Neural crest cell (in vitro differentiated cells): ENCODE measurements around the gene RELN. TPM values are rescaled to one million over a fixed set of nuclear protein-coding genes. Genes with fewer than 3 reads are reported as not detected.

Experiments
- DNase-seq: peaks from one replicate; pipeline ENCODE4 v3.0.0; 2021; ENCODE audit warnings: low read depth, mixed read lengths, low spot score
- H3K27ac Mint-ChIP-seq: one replicate; pipeline ENCODE4 v1.8.0; 2021; ENCODE audit warnings: mild to moderate bottlenecking, mixed read lengths; ENCODE audit not compliant: unreplicated experiment
- H3K27me3 Mint-ChIP-seq: 2 replicates; pipeline ENCODE4 v1.8.0; 2021; ENCODE audit warnings: low read depth, mild to moderate bottlenecking, mixed read lengths
- H3K36me3 Mint-ChIP-seq: 2 replicates; pipeline ENCODE4 v1.8.0; 2021; ENCODE audit warnings: low read depth, mild to moderate bottlenecking, mixed read lengths
- H3K4me1 Mint-ChIP-seq: 2 replicates; pipeline ENCODE4 v1.8.0; 2021; ENCODE audit warnings: mixed read lengths
- H3K4me3 Mint-ChIP-seq: one replicate; pipeline ENCODE4 v1.8.0; 2021; ENCODE audit warnings: mild to moderate bottlenecking, mixed read lengths
- H3K9me3 Mint-ChIP-seq: 2 replicates; pipeline ENCODE4 v1.8.0; 2021; ENCODE audit warnings: mixed read lengths
- total RNA-seq: library from RNA; stranded (reverse); gene quantifications from 2 replicates; pipeline ENCODE4 v1.2.1, GENCODE V29; 2021
- TF ChIP-seq, protein P1 (sequence below): fragments of 200-600 bp; sonication (generic); conservative IDR thresholded peaks from 2 replicates; pipeline ENCODE4 v1.5.0; 2021; ENCODE audit warnings: antibody characterized with exemption, mild to moderate bottlenecking

RELN gene
- total RNA-seq, 1 donor from 2014 or later = 0.02 TPM

GRCh38 chr7:103711413-103711812 lies 278.0 kb downstream of the RELN start:
- no peaks in the 10 kb centered on the region for H3K4me1 Mint-ChIP-seq
- TF ChIP-seq, protein P1, sequence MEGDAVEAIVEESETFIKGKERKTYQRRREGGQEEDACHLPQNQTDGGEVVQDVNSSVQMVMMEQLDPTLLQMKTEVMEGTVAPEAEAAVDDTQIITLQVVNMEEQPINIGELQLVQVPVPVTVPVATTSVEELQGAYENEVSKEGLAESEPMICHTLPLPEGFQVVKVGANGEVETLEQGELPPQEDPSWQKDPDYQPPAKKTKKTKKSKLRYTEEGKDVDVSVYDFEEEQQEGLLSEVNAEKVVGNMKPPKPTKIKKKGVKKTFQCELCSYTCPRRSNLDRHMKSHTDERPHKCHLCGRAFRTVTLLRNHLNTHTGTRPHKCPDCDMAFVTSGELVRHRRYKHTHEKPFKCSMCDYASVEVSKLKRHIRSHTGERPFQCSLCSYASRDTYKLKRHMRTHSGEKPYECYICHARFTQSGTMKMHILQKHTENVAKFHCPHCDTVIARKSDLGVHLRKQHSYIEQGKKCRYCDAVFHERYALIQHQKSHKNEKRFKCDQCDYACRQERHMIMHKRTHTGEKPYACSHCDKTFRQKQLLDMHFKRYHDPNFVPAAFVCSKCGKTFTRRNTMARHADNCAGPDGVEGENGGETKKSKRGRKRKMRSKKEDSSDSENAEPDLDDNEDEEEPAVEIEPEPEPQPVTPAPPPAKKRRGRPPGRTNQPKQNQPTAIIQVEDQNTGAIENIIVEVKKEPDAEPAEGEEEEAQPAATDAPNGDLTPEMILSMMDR = no peak
- peaks cover 55% of the 10 kb centered on the region for H3K27me3 Mint-ChIP-seq
- H3K4me3 Mint-ChIP-seq = no peak overlapping the region
- no peaks in the 10 kb centered on the region for H3K9me3 Mint-ChIP-seq
- H3K36me3 Mint-ChIP-seq = no peaks in the 10 kb centered on the region
- no peak for DNase-seq
- H3K27ac Mint-ChIP-seq = no peak overlapping the region

GRCh38 chr7:103710247-103710646 lies 279.2 kb downstream of the RELN start:
- no peak overlapping the region for H3K4me3 Mint-ChIP-seq
- H3K4me1 Mint-ChIP-seq = no peaks in the 10 kb centered on the region
- no peak overlapping the region for H3K27ac Mint-ChIP-seq
- no peaks in the 10 kb centered on the region for H3K36me3 Mint-ChIP-seq
- no peak for DNase-seq
- H3K9me3 Mint-ChIP-seq = no peaks in the 10 kb centered on the region
- TF ChIP-seq, protein P1 = no peak
- peaks cover 47% of the 10 kb centered on the region for H3K27me3 Mint-ChIP-seq

DNA sequence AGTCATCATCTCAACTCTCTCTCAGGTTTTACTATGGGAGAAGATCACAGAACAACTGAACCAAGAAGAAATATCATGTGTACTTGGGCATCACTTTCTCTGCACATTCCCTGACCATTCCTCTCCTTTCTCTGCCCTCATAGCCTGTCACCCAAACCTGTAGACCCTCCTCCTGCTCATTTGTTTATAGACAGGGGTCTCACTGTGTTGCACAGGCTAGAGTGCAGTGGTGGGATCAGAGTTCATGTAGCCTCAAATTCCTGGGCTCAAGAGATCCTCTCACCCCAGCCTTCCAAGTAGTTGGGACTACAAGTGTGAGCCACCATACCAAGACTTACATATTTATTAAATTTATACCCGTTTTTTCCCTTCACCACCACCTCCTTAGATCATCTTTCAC lies 282.7 kb downstream of the RELN start:
- H3K4me3 Mint-ChIP-seq = no peak overlapping the region
- H3K4me1 Mint-ChIP-seq = no peaks in the 10 kb centered on the region
- no peaks in the 10 kb centered on the region for H3K9me3 Mint-ChIP-seq
- peaks cover 53% of the 10 kb centered on the region for H3K27me3 Mint-ChIP-seq
- TF ChIP-seq, protein P1 = no peak
- H3K27ac Mint-ChIP-seq = no peak overlapping the region
- no peak for DNase-seq
- no peaks in the 10 kb centered on the region for H3K36me3 Mint-ChIP-seq

DNA sequence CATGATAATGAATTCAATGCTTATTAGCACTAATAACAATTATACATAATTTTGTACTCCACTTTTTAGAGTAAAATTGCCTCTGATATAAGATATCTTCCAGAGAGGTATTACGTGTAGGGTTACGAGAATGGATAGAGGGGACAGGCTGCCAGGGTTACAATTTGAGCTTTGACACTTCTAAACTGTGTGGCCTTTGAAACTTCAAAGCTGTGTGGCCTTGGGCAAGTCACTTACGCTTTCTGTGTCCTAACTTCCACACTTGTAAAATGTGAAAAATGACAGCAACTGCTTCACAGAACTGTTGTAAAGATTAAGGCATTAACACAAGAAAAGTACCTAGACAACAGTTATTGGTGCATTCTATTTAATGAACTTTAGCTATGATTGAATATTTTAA lies 283.9 kb downstream of the RELN start:
- H3K27ac Mint-ChIP-seq = no peak overlapping the region
- no peaks in the 10 kb centered on the region for H3K36me3 Mint-ChIP-seq
- H3K9me3 Mint-ChIP-seq = no peaks in the 10 kb centered on the region
- H3K27me3 Mint-ChIP-seq = peaks cover 54% of the 10 kb centered on the region
- no peaks in the 10 kb centered on the region for H3K4me1 Mint-ChIP-seq
- TF ChIP-seq, protein P1 = no peak
- DNase-seq = no peak
- no peak overlapping the region for H3K4me3 Mint-ChIP-seq

DNA sequence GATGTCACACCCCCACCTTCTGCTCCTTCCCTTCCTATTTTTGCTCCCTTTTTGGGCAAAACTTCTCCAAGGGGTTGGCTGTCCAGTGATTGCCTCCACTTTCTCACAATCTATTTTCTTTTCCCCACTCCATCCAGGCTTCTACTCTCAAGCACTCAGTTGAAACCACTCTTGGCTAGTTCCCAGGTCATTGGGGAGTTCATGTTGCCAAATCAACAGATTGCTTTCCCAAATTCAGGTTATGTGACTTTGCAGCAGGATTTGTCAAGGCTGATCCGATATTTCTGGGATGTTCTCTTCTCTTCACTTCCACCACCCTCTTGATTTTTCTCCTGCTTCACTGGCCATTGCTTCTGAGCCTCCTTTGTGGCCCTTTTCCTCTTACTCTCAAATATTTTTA lies 284.8 kb downstream of the RELN start:
- TF ChIP-seq, protein P1 = no peak
- Mint-ChIP-seq H3K27me3 (peaks cover 49% of the 10 kb centered on the region), H3K9me3 (no peaks in the 10 kb centered on the region), H3K36me3 (no peaks in the 10 kb centered on the region), H3K4me1 (no peaks in the 10 kb centered on the region), H3K4me3 (no peak overlapping the region), H3K27ac (no peak overlapping the region)
- DNase-seq = no peak

DNA sequence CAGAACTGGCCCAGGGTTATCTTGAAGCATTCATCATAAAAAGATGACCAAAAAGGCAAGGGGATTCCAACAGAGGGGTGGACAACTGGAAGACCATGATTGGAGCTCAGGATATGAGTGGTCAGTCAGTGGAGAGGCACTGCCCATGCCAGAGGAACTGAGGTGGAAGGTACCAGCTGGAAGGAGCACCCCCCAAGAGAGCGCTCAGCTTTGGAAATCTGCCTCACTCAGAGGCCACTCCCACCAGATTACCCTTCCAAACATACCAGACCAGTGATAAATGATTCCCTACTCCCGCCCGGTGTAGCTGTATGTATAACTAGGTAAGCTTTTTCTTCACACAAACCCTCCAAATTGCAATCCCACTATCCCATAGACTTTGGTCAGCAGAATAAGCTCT lies 286.5 kb downstream of the RELN start:
- H3K27me3 Mint-ChIP-seq = peaks cover 48% of the 10 kb centered on the region
- no peaks in the 10 kb centered on the region for H3K36me3 Mint-ChIP-seq
- DNase-seq = no peak
- H3K4me1 Mint-ChIP-seq = no peaks in the 10 kb centered on the region
- H3K4me3 Mint-ChIP-seq = no peak overlapping the region
- no peaks in the 10 kb centered on the region for H3K9me3 Mint-ChIP-seq
- no peak overlapping the region for H3K27ac Mint-ChIP-seq
- TF ChIP-seq, protein P1 = no peak
